Left lung (tissue), 10 donors: Measurements from ENCODE around the gene MACROD2. TPM values are rescaled to one million over a fixed set of nuclear protein-coding genes. Genes with fewer than 3 reads are reported as not detected.

Source experiments
- ATAC-seq: fragments of 200-7000 bp; cut with Tn5 transposase; one replicate; pipeline ENCODE4 v1.9.1; 2020; ENCODE audit warnings: moderate library complexity
- DNase-seq, 4 donors: peaks; one replicate each; pipeline ENCODE4 v3.0.0-alpha.2; 2013 to 2020
- H3K27ac ChIP-seq, 2 donors: fragments of 200-600 bp; sonication (generic) in 1 of 2; one replicate each; pipeline versions ENCODE4 v1.5.0 to v1.8.0; 2020 to 2021
- H3K27me3 ChIP-seq, 2 donors: fragments of 200-600 bp; sonication (generic) in 1 of 2; one replicate each; pipeline versions ENCODE4 v1.5.0 to v1.8.0; 2020 to 2021
- H3K36me3 ChIP-seq, 2 donors: fragments of 200-600 bp; sonication (generic) in 1 of 2; one replicate each; pipeline versions ENCODE4 v1.5.0 to v1.8.0; 2020 to 2021
- H3K4me1 ChIP-seq, 2 donors: fragments of 200-600 bp; one replicate each; pipeline ENCODE4 v1.8.0; 2021
- H3K4me3 ChIP-seq, 2 donors: fragments of 200-600 bp; sonication (generic) in 1 of 2; one replicate each; pipeline versions ENCODE4 v1.5.0 to v1.8.0; 2020 to 2021; ENCODE audit warnings: mild to moderate bottlenecking in 1 of 2
- H3K9me3 ChIP-seq, 2 donors: fragments of 200-600 bp; sonication (generic) in 1 of 2; one replicate each; pipeline versions ENCODE4 v1.5.0 to v1.8.0; 2020 to 2021
- CTCF ChIP-seq, 2 donors: fragments of 200-600 bp; sonication (generic) in 1 of 2; IDR thresholded peaks; one replicate each; pipeline versions ENCODE4 v1.5.0 to v1.8.0; 2021; ENCODE audit warnings: antibody characterized with exemption in 2 of 2
- intact Hi-C, 2 donors: fragments of 100-400 bp; cut with DNase I; formaldehyde crosslinking; loops; one replicate each; pipeline versions ENCODE4 v1.11.2 to v1.14.2; 2022
- polyA plus RNA-seq, 6 donors: library from polyadenylated mRNA; unstranded; fragments of 120-200 nt; gene quantifications; one replicate each; pipeline ENCODE4 v1.2.1, GENCODE V29; 2013; ENCODE audit not compliant: insufficient read length in 6 of 6
- total RNA-seq, 2 donors: library from RNA; stranded (reverse); fragmentation: NEBNext Ultra II Directional; extraction: Animal tissue kit (Norgen Biotek cat#: 25700); gene quantifications; one replicate each; pipeline ENCODE4 v1.2.1, GENCODE V29; 2021
- donor health status: DM: no; HTN: yes; CAD: no.
- donor health status: DM: no; HTN: no; CAD: no.

MACROD2 gene
- total and polyA plus RNA-seq, 8 donors: 6.1 to 23.6 (median 8.9) TPM

- intact Hi-C loops: no loop called here
- H3K4me1 ChIP-seq: no peaks in the 10 kb centered on the region
- TF ChIP-seq CTCF (IDR thresholded peaks at IDR 0.05): no peak
- no peak for DNase-seq
- H3K27me3 ChIP-seq: no peaks in the 10 kb centered on the region
- H3K27ac ChIP-seq: no peak overlapping the region
- no peaks in the 10 kb centered on the region for H3K9me3 ChIP-seq
- no peak for ATAC-seq
- H3K36me3 ChIP-seq: no peaks in the 10 kb centered on the region
- H3K4me3 ChIP-seq: no peak overlapping the region
These were observed 1227.4 kb downstream of the MACROD2 start for GRCh38 chr20:15222502-15223330.

- no peak for TF ChIP-seq CTCF (IDR thresholded peaks at IDR 0.05)
- DNase-seq: no peak
- ATAC-seq: no peak
- H3K27me3 ChIP-seq: no peaks in the 10 kb centered on the region
- H3K9me3 ChIP-seq: peaks cover 0 to under 1% of the 10 kb centered on the region in 2 donors
- H3K4me1 ChIP-seq: no peaks in the 10 kb centered on the region
- no peak overlapping the region for H3K4me3 ChIP-seq
- intact Hi-C loops: no loop called here
- no peaks in the 10 kb centered on the region for H3K36me3 ChIP-seq
- no peak overlapping the region for H3K27ac ChIP-seq
These were observed 1228.9 kb downstream of the MACROD2 start for GRCh38 chr20:15224199-15224598.

GRCh38 chr20:15227102-15227501, 1231.8 kb downstream of the MACROD2 start:
- Histone ChIP-seq H3K4me3 (no peak overlapping the region), H3K27ac (no peak overlapping the region), H3K27me3 (no peaks in the 10 kb centered on the region), H3K9me3 (peaks cover 0 to 7% of the 10 kb centered on the region in 2 donors), H3K36me3 (no peaks in the 10 kb centered on the region), H3K4me1 (no peaks in the 10 kb centered on the region)
- DNase-seq (no peak), ATAC-seq (no peak)
- TF ChIP-seq CTCF (IDR thresholded peaks at IDR 0.05): no peak
- intact Hi-C loops: no loop called here

- Histone ChIP-seq H3K4me1 (no peaks in the 10 kb centered on the region), H3K4me3 (no peak overlapping the region), H3K36me3 (no peaks in the 10 kb centered on the region), H3K27me3 (no peaks in the 10 kb centered on the region), H3K27ac (no peak overlapping the region), H3K9me3 (peaks cover 0 to 7% of the 10 kb centered on the region in 2 donors)
- DNase-seq (no peak), ATAC-seq (peak; percentile 87)
- intact Hi-C loops: no loop called here
- TF ChIP-seq CTCF (IDR thresholded peaks at IDR 0.05): no peak
These were observed 1236.9 kb downstream of the MACROD2 start for GRCh38 chr20:15232243-15232642.

- DNase-seq: no peak
- Histone ChIP-seq H3K27ac (no peak overlapping the region), H3K36me3 (no peaks in the 10 kb centered on the region), H3K27me3 (no peaks in the 10 kb centered on the region), H3K9me3 (no peaks in the 10 kb centered on the region), H3K4me3 (no peak overlapping the region), H3K4me1 (no peaks in the 10 kb centered on the region)
- intact Hi-C loops: no loop called here
- no peak for ATAC-seq
- no peak for TF ChIP-seq CTCF (IDR thresholded peaks at IDR 0.05)
These were observed 1240.3 kb downstream of the MACROD2 start for GRCh38 chr20:15235471-15236198.
